Heart left ventricle (tissue), 13 donors: Measurements from ENCODE around the gene RALGPS1.

ENCODE experiments used
- POLR2A ChIP-seq, 2 donors: fragments of 450-650 bp; IDR thresholded peaks; one replicate each; pipeline ENCODE4 v1.6.1; 2017; ENCODE audit warnings: antibody characterized with exemption in 2 of 2, mild to moderate bottlenecking in 2 of 2, moderate library complexity in 2 of 2
- TF ChIP-seq, protein P1 (sequence below), 12 donors: fragments of 200-600 bp; sonication (generic) in 4 of 12; IDR thresholded peaks; one replicate each; pipeline versions ENCODE4 v1.5.0 to v1.8.0; 2018 to 2022; ENCODE audit warnings: antibody characterized with exemption in 12 of 12, mild to moderate bottlenecking in 5 of 12
- donor health status: ischemic (EF 13 %, LVEDD 7.1; RV severe dilation, severe dysfunction).
- donor health status: DM: no; HTN: yes; CAD: no.
- donor health status: DM: no; HTN: no; CAD: no.
- donor health status: ischemic (EF 25% LVEDD 6.9; RV normal size, moderate dysfunction).
- donor health status: ischemic (EF 25% LVEDD 5.7; RV mildly dilated, moderate dysfunction).
- donor health status: ischemic (EF 35%, LVEDD 5.7; RV mildly dilated, moderate dysfunction).
- donor health status: nonischemic (EF 11% LVEDD 7.7; RV severe dilation, severe dysfunction).
- donor health status: DM: yes; HTN: yes; CAD: no.
- donor health status: PGD.
- donor health status: ischemic (EF 29% LVEDD 5.4; RV normal size, mild dysfunction).
- donor health status: nonischemic (EF 23%, LVEDD 6.1; RV moderate dilation, normal function).

- TF ChIP-seq, protein P1, sequence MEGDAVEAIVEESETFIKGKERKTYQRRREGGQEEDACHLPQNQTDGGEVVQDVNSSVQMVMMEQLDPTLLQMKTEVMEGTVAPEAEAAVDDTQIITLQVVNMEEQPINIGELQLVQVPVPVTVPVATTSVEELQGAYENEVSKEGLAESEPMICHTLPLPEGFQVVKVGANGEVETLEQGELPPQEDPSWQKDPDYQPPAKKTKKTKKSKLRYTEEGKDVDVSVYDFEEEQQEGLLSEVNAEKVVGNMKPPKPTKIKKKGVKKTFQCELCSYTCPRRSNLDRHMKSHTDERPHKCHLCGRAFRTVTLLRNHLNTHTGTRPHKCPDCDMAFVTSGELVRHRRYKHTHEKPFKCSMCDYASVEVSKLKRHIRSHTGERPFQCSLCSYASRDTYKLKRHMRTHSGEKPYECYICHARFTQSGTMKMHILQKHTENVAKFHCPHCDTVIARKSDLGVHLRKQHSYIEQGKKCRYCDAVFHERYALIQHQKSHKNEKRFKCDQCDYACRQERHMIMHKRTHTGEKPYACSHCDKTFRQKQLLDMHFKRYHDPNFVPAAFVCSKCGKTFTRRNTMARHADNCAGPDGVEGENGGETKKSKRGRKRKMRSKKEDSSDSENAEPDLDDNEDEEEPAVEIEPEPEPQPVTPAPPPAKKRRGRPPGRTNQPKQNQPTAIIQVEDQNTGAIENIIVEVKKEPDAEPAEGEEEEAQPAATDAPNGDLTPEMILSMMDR (IDR thresholded peaks at IDR 0.05): no peak
- no peak for TF ChIP-seq POLR2A (IDR thresholded peaks at IDR 0.05)
These were observed 27.7 kb upstream of the RALGPS1 start for GRCh38 chr9:126886897-126887296.
